ENCODE data around the gene SLX1B.
"Not testable (repeated sequence)": the region's sequence is repeated elsewhere in the genome, so short reads cannot be mapped to it uniquely, and the experiment has no call there.

GRCh38 chr16:29482276-29482675 is 27.9 kb downstream of the SLX1B start:
- TF ChIP-seq CTCF (IDR thresholded peaks at IDR 0.05); ZFX (IDR thresholded peaks at IDR 0.05; ENCODE audit: borderline replicate concordance): not testable (repeated sequence)
